ENCODE measurements around the gene RPH3AL. TPM values are rescaled to one million over a fixed set of nuclear protein-coding genes. Genes with fewer than 3 reads are reported as not detected.
"Not testable (repeated sequence)": the region's sequence is repeated elsewhere in the genome, so short reads cannot be mapped to it uniquely, and the experiment has no call there.

Gene RPH3AL
- total and polyA plus RNA-seq, 7 experiments from 2014 or later, result 0.84 to 19.6 (median 4.3) TPM

GRCh38 chr17:322006-322780, 30.4 kb downstream of the RPH3AL start:
- intact Hi-C loops (cut with micrococcal nuclease), result no loop called here
- POLR2A ChIA-PET, result no interaction called here
- Histone ChIP-seq H3K4me3 (ENCODE audit: low read length) (no peak overlapping the region), H3K9me3 (ENCODE audit: control insufficient read depth in 2 of 3, low read length in 3 of 3) (no peaks in the 10 kb centered on the region), H3K27me3 (ENCODE audit: control insufficient read depth in 2 of 2, insufficient read depth in 2 of 2, low read length in 2 of 2) (no peaks in the 10 kb centered on the region), H3K27ac (ENCODE audit: low read depth, low read length) (no peak overlapping the region), H3K4me1 (ENCODE audit: control insufficient read depth in 2 of 2, insufficient read depth in 2 of 2, low read length in 2 of 2) (no peaks in the 10 kb centered on the region), H3K36me3 (ENCODE audit: control insufficient read depth in 2 of 3, insufficient read depth in 3 of 3, low read length in 3 of 3) (peaks cover 0 to 4% (median 0%) of the 10 kb centered on the region in 3 experiments)
- Mint-ChIP-seq H3K36me3 (peaks cover 0 to 22% (median 6%) of the 10 kb centered on the region in 5 donors), H3K27ac (peak overlapping the region in 1 of 9 donors; percentile 55), H3K9me3 (peaks cover 0 to 4% (median 0%) of the 10 kb centered on the region in 11 donors), H3K4me1 (peaks cover 0 to 6% (median 0%) of the 10 kb centered on the region in 7 donors), H3K4me3 (peak overlapping the region in 1 of 10 donors; percentile 32), H3K27me3 (no peaks in the 10 kb centered on the region)
- CTCF ChIA-PET, result no interaction called here
- no peak for ATAC-seq
- DNase-seq, result no peak

DNA sequence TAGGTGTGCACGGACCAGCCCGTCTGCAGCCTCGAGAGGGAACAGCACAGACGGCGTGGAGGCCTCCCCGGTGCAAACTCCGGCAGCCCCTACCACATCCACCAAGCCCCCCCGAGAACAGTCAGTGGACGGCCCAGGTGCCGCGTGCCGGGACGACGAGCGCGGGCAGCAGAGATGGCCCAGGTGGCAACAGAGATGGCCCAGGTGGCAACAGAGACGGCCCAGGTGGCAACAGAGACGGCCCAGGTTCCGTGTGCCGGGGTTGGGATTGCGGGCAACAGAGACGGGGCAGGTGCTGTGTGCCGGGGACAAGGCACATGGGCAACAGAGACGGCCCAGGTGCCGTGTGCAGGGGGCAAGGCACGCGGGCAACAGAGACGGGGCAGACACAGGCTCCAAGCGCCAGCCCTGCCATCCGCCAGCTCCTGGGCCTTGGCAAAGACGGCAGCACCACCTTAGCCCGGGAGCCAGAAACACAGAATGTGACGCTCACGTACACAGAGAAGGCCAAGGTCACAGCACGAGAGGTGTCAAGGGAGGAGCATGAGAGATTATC, 31.1 kb downstream of the RPH3AL start:
- Mint-ChIP-seq H3K27ac (peak overlapping the region in 1 of 9 donors; percentile 59), H3K4me1 (peaks cover 0 to 6% (median 0%) of the 10 kb centered on the region in 7 donors), H3K36me3 (peaks cover 0 to 22% (median 6%) of the 10 kb centered on the region in 5 donors), H3K4me3 (no peak overlapping the region), H3K27me3 (no peaks in the 10 kb centered on the region), H3K9me3 (peaks cover 0 to 11% (median 0%) of the 10 kb centered on the region in 11 donors)
- Histone ChIP-seq H3K27ac (ENCODE audit: low read depth, low read length) (no peak overlapping the region), H3K36me3 (ENCODE audit: control insufficient read depth in 2 of 3, insufficient read depth in 3 of 3, low read length in 3 of 3) (peaks cover 0 to 4% (median 0%) of the 10 kb centered on the region in 3 experiments), H3K4me1 (ENCODE audit: control insufficient read depth in 2 of 2, insufficient read depth in 2 of 2, low read length in 2 of 2) (no peaks in the 10 kb centered on the region), H3K9me3 (ENCODE audit: control insufficient read depth in 2 of 3, low read length in 3 of 3) (no peaks in the 10 kb centered on the region), H3K27me3 (ENCODE audit: control insufficient read depth in 2 of 2, insufficient read depth in 2 of 2, low read length in 2 of 2) (no peaks in the 10 kb centered on the region), H3K4me3 (ENCODE audit: low read length) (no peak overlapping the region)
- intact Hi-C loops (cut with micrococcal nuclease), result no loop called here
- DNase-seq (no peak), ATAC-seq (no peak)
- ChIA-PET CTCF (no interaction called here), POLR2A (no interaction called here)

DNA sequence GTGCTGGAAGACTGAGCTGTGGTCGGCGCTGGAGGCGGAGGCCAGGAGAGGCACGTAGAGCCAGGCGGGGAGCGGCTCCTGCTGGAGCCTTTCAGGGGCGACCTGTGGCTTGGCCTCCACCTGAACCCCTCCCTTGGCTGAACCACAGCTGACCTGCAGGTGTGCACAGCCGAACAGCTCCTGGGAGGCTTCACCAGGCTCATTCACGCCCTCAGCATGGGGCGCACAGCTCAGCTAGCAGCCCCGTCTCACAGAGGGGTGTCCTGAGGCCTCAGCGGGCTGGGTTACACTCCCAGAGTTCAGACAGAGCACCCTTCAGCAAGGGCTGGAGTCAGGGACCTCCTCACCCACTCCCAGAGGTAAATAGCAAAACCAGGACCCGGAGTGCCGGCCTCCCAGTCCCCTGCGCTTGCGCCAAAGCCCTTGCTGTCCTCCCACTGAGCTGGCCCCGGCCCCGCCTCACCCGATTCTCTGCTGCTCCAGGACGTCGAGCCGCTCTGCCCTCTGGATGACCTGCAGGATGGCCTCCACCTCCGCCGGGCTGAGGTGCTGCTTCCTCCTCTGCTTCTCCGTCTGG, 31.7 kb downstream of the RPH3AL start:
- POLR2A ChIA-PET, result no interaction called here
- CTCF ChIA-PET, result no interaction called here
- peaks cover 0 to 22% (median 6%) of the 10 kb centered on the region in 5 donors for H3K36me3 Mint-ChIP-seq
- no peak overlapping the region for H3K27ac ChIP-seq (ENCODE audit: low read depth, low read length)
- H3K27ac Mint-ChIP-seq, result no peak overlapping the region
- peaks cover 0 to 4% (median 0%) of the 10 kb centered on the region in 3 experiments for H3K36me3 ChIP-seq (ENCODE audit: control insufficient read depth in 2 of 3, insufficient read depth in 3 of 3, low read length in 3 of 3)
- H3K27me3 ChIP-seq (ENCODE audit: control insufficient read depth in 2 of 2, insufficient read depth in 2 of 2, low read length in 2 of 2), result no peaks in the 10 kb centered on the region
- H3K9me3 ChIP-seq (ENCODE audit: control insufficient read depth in 2 of 3, low read length in 3 of 3), result no peaks in the 10 kb centered on the region
- peaks cover 0 to 17% (median 0%) of the 10 kb centered on the region in 11 donors for H3K9me3 Mint-ChIP-seq
- no peaks in the 10 kb centered on the region for H3K27me3 Mint-ChIP-seq
- no peak for ATAC-seq
- H3K4me1 Mint-ChIP-seq, result peaks cover 0 to 6% (median 0%) of the 10 kb centered on the region in 7 donors
- H3K4me3 ChIP-seq (ENCODE audit: low read length), result no peak overlapping the region
- intact Hi-C loops (cut with micrococcal nuclease), result no loop called here
- no peak overlapping the region for H3K4me3 Mint-ChIP-seq
- H3K4me1 ChIP-seq (ENCODE audit: control insufficient read depth in 2 of 2, insufficient read depth in 2 of 2, low read length in 2 of 2), result no peaks in the 10 kb centered on the region
- no peak for DNase-seq

- H3K4me3 ChIP-seq (ENCODE audit: low read length), result no peak overlapping the region
- peaks cover 0 to 24% (median 0%) of the 10 kb centered on the region in 11 donors for H3K9me3 Mint-ChIP-seq
- peaks cover 0 to 6% (median 0%) of the 10 kb centered on the region in 7 donors for H3K4me1 Mint-ChIP-seq
- POLR2A ChIA-PET, result no interaction called here
- no peaks in the 10 kb centered on the region for H3K27me3 Mint-ChIP-seq
- no peaks in the 10 kb centered on the region for H3K9me3 ChIP-seq (ENCODE audit: control insufficient read depth in 2 of 3, low read length in 3 of 3)
- no peak overlapping the region for H3K27ac ChIP-seq (ENCODE audit: low read depth, low read length)
- no peak overlapping the region for H3K27ac Mint-ChIP-seq
- H3K27me3 ChIP-seq (ENCODE audit: control insufficient read depth in 2 of 2, insufficient read depth in 2 of 2, low read length in 2 of 2), result no peaks in the 10 kb centered on the region
- no peak for DNase-seq
- H3K36me3 ChIP-seq (ENCODE audit: control insufficient read depth in 2 of 3, insufficient read depth in 3 of 3, low read length in 3 of 3), result peaks cover 0 to 4% (median 0%) of the 10 kb centered on the region in 3 experiments
- CTCF ChIA-PET, result no interaction called here
- H3K4me3 Mint-ChIP-seq, result no peak overlapping the region
- no peak for ATAC-seq
- intact Hi-C loops (cut with micrococcal nuclease), result no loop called here
- peaks cover 0 to 16% (median 6%) of the 10 kb centered on the region in 5 donors for H3K36me3 Mint-ChIP-seq
- no peaks in the 10 kb centered on the region for H3K4me1 ChIP-seq (ENCODE audit: control insufficient read depth in 2 of 2, insufficient read depth in 2 of 2, low read length in 2 of 2)
These were observed 32.5 kb downstream of the RPH3AL start for GRCh38 chr17:320139-320538.

DNA sequence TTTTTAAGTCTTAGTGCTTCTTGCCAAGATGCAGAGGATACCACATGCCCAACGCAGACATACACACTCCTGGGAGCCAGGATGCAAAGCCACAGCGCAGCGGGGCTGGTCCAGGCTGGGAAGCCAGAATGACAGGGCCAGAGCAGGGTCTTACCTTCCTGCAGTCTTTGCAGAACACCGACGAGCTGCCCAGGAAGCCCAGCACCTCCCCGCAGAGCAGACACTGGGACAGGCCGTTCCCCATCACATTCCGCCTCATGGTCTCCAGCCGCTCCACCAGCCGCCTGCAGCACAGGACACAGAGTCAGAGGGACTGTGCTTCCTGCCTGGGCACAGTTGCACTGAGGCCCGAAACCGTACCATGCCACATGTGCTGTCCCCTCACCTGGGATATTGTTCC, 33.3 kb downstream of the RPH3AL start:
- Histone ChIP-seq H3K27ac (ENCODE audit: low read depth, low read length) (no peak overlapping the region), H3K4me1 (ENCODE audit: control insufficient read depth in 2 of 2, insufficient read depth in 2 of 2, low read length in 2 of 2) (no peaks in the 10 kb centered on the region), H3K36me3 (ENCODE audit: control insufficient read depth in 2 of 3, insufficient read depth in 3 of 3, low read length in 3 of 3) (peaks cover 0 to 4% (median 0%) of the 10 kb centered on the region in 3 experiments), H3K4me3 (ENCODE audit: low read length) (no peak overlapping the region), H3K27me3 (ENCODE audit: control insufficient read depth in 2 of 2, insufficient read depth in 2 of 2, low read length in 2 of 2) (no peaks in the 10 kb centered on the region), H3K9me3 (ENCODE audit: control insufficient read depth in 2 of 3, low read length in 3 of 3) (no peaks in the 10 kb centered on the region)
- H3K27me3 Mint-ChIP-seq, result no peaks in the 10 kb centered on the region
- peaks cover 0 to 16% (median 6%) of the 10 kb centered on the region in 5 donors for H3K36me3 Mint-ChIP-seq
- H3K4me1 Mint-ChIP-seq, result peaks cover 0 to 6% (median 0%) of the 10 kb centered on the region in 7 donors
- POLR2A ChIA-PET, result no interaction called here
- ATAC-seq, result no peak
- intact Hi-C loops (cut with micrococcal nuclease), result no loop called here
- H3K4me3 Mint-ChIP-seq, result no peak overlapping the region
- CTCF ChIA-PET, result no interaction called here
- peaks cover 0 to 32% (median 0%) of the 10 kb centered on the region in 11 donors for H3K9me3 Mint-ChIP-seq
- DNase-seq, result no peak
- H3K27ac Mint-ChIP-seq, result peak overlapping the region in 1 of 9 donors; percentile 49

- H3K27me3 Mint-ChIP-seq; intact Hi-C loops (cut with micrococcal nuclease); H3K4me1 Mint-ChIP-seq; H3K27me3 ChIP-seq (ENCODE audit: control insufficient read depth in 2 of 2, insufficient read depth in 2 of 2, low read length in 2 of 2); H3K9me3 ChIP-seq (ENCODE audit: control insufficient read depth in 2 of 3, low read length in 3 of 3); H3K27ac ChIP-seq (ENCODE audit: low read depth, low read length); H3K4me3 Mint-ChIP-seq; H3K4me3 ChIP-seq (ENCODE audit: low read length); POLR2A ChIA-PET; H3K4me1 ChIP-seq (ENCODE audit: control insufficient read depth in 2 of 2, insufficient read depth in 2 of 2, low read length in 2 of 2); DNase-seq; CTCF ChIA-PET; H3K36me3 ChIP-seq (ENCODE audit: control insufficient read depth in 2 of 3, insufficient read depth in 3 of 3, low read length in 3 of 3); ATAC-seq: not testable (repeated sequence)
- H3K27ac Mint-ChIP-seq, result peak overlapping the region in 1 of 9 donors; percentile 63
- peaks cover 0 to 32% (median 0%) of the 10 kb centered on the region in 11 donors for H3K9me3 Mint-ChIP-seq
- H3K36me3 Mint-ChIP-seq, result peaks cover 0 to 12% (median 6%) of the 10 kb centered on the region in 5 donors
These were observed 35.5 kb downstream of the RPH3AL start for GRCh38 chr17:317070-317469.
